ENCODE results near the gene MRLN. TPM values are rescaled to one million over a fixed set of nuclear protein-coding genes. Genes with fewer than 3 reads are reported as not detected.

The MRLN gene
- not detected in 2 replicates for total RNA-seq (2013; cell fraction: nucleolus; rRNA removed)
- total RNA-seq (2014; rRNA removed): not detected in 2 replicates
- not detected in 2 replicates for total RNA-seq (2014; rRNA removed; fragmentation: Illumina TruSeq; extraction: Trizol)
- not detected in 2 replicates for total RNA-seq (2021)
- polyA plus RNA-seq (2011; ENCODE audit: low read depth): not detected
- polyA plus RNA-seq (2011; rRNA removed): not detected in 2 replicates
- not detected in 2 replicates for polyA plus RNA-seq (2011; cell fraction: cytosol; rRNA removed)
- polyA plus RNA-seq (2011; cell fraction: nucleus; rRNA removed): not detected in 2 replicates
- polyA plus RNA-seq (2012): not detected in 2 replicates
- polyA plus RNA-seq (2014; fragmentation: Illumina TruSeq; extraction: Trizol): not detected in 2 replicates
- under 1 TPM in 1 of 2 experiments, not detected in 1; 0.19 TPM for polyA plus RNA-seq (2014; fragmentation: Nextera tagmentation; extraction: Ambion mirVana)
- not detected in 2 replicates for polyA plus RNA-seq (2014; rRNA removed)
- polyA plus RNA-seq (2016; fragmentation: Nextera tagmentation; extraction: Ambion mirVana): not detected
- polyA minus RNA-seq (2011; rRNA and poly(A)+ RNA removed): not detected in 2 replicates
- not detected in 2 replicates for polyA minus RNA-seq (2011; cell fraction: cytosol; rRNA and poly(A)+ RNA removed)
- polyA minus RNA-seq (2011; cell fraction: nucleus; rRNA and poly(A)+ RNA removed): not detected in 2 replicates
- percentile 16 among the genes with signal in this experiment for Bru-seq, nascent RNA
- BruChase-seq, experiment 1, labeled RNA remaining after a 6-hour chase: percentile 20 among the genes with signal in this experiment
- BruChase-seq, experiment 2, labeled RNA remaining after a 2-hour chase: percentile 27 among the genes with signal in this experiment
- long read RNA-seq, experiment 1: 0 reads
- long read RNA-seq, experiment 2: 0 reads

- FAIRE-seq (no peak), DNase-seq (ENCODE audit: low read depth, low spot score) (no peak), ATAC-seq (no peak)
- no TSS peak for BruUV-seq (replicated peaks)
- H2AFZ ChIP-seq (ENCODE audit: control insufficient read depth, low read depth, low read length): no peak within 1 kb of the TSS
- POLR2A ChIA-PET: no interaction called here
- in situ Hi-C loops (cut with MboI) (no loop called here), intact Hi-C loops (cut with micrococcal nuclease; ENCODE audit: unreplicated experiment) (no loop called here)
- no peak within 1 kb of the TSS for H3K9ac ChIP-seq (ENCODE audit: control insufficient read depth, insufficient read depth, low read length)
- no peaks in the 10 kb centered on the region for H3K36me3 ChIP-seq (ENCODE audit: control insufficient read depth in 2 of 2, insufficient read depth in 2 of 2, low read length in 1 of 2)
- H3K4me2 ChIP-seq (ENCODE audit: control insufficient read depth, insufficient read depth): no peak within 1 kb of the TSS
- WGBS (ENCODE audit: insufficient coverage, insufficient replicate concordance, low lambda C conversion rate, missing lambda C conversion rate): 20% methylated on average over 3 of the region's 3 CpGs
- no peak within 1 kb of the TSS for H3K4me3 ChIP-seq
- CTCF ChIA-PET: interaction anchor here (0.7 kb wide), 1 partner anchor 478 kb away, joined by 4 read pairs; no protein-coding TSS in a partner anchor
- H3K27ac ChIP-seq (ENCODE audit: control insufficient read depth, insufficient read depth): no peak within 1 kb of the TSS
- H4K20me1 ChIP-seq (ENCODE audit: control insufficient read depth, insufficient read depth): no peaks in the 10 kb centered on the region
- RAD21 ChIA-PET (ENCODE audit: unreplicated experiment): no interaction called here
- SMC1A ChIA-PET (ENCODE audit: uncharacterized antibody, unreplicated experiment): no interaction called here
- H3K79me2 ChIP-seq (ENCODE audit: control insufficient read depth, insufficient read depth, low read length): no peaks in the 10 kb centered on the region
- no peaks in the 10 kb centered on the region for H3K9me3 ChIP-seq (replicated peaks; ENCODE audit: control insufficient read depth, insufficient read depth, low read length)
- no peaks in the 10 kb centered on the region for H3K4me1 ChIP-seq (ENCODE audit: control insufficient read depth, insufficient read depth, low read length)
- 0 out of 4 replicates have a peak, but pooled peaks cover 0 to 2% of the 10 kb centered on the region in 2 experiments for H3K27me3 ChIP-seq (replicated peaks in 1 of 2; ENCODE audit: control insufficient read depth in 2 of 2, insufficient read depth in 2 of 2, low read length in 1 of 2)
- no peak for TF ChIP-seq JUND (IDR thresholded peaks at IDR 0.05; ENCODE audit: low read depth, low read length)
- TF ChIP-seq IKZF2 (IDR thresholded peaks at IDR 0.05): no peak
- no peak for TF ChIP-seq TAF1 (IDR thresholded peaks at IDR 0.05; ENCODE audit: borderline replicate concordance, low read depth, low read length)
- TF ChIP-seq RELB (IDR thresholded peaks at IDR 0.05; ENCODE audit: low read depth): no peak
- no peak for TF ChIP-seq EED (IDR thresholded peaks at IDR 0.05; ENCODE audit: low read depth)
- no peak for TF ChIP-seq RBBP5 (conservative IDR thresholded peaks at IDR 0.05)
- TF ChIP-seq TCF3 (IDR thresholded peaks at IDR 0.05; ENCODE audit: borderline replicate concordance, insufficient read depth, low read depth, low read length): no peak
- TF ChIP-seq NFYB (IDR thresholded peaks at IDR 0.05; ENCODE audit: insufficient read depth, low read depth, low read length): no peak
- TF ChIP-seq POLR2AphosphoS2 (IDR thresholded peaks at IDR 0.05; ENCODE audit: low read depth, low read length): no peak
- no peak for TF ChIP-seq PAX5 (IDR thresholded peaks at IDR 0.05; ENCODE audit: borderline replicate concordance, low read depth, low read length)
- TF ChIP-seq RELA (IDR thresholded peaks at IDR 0.05; ENCODE audit: borderline replicate concordance, partially characterized antibody): no peak
- no peak for TF ChIP-seq ZNF24 (IDR thresholded peaks at IDR 0.05)
- TF ChIP-seq CEBPZ (IDR thresholded peaks at IDR 0.05; ENCODE audit: low read depth, low read length): no peak
- no peak for TF ChIP-seq ATF7 (IDR thresholded peaks at IDR 0.05; ENCODE audit: low read depth)
- TF ChIP-seq CHD1 (IDR thresholded peaks at IDR 0.05; ENCODE audit: low read depth, low read length): no peak
- no peak for TF ChIP-seq HCFC1 (IDR thresholded peaks at IDR 0.05; ENCODE audit: low read length)
- TF ChIP-seq STAT3 (IDR thresholded peaks at IDR 0.05; ENCODE audit: low read depth, low read length): no peak
- no peak for TF ChIP-seq PKNOX1 (IDR thresholded peaks at IDR 0.05)
Measured at GRCh38 chr10:59753267-59753666, at the start of gene MRLN. Gene MRLN (minus strand): TSS chr10:59753455.

Measured in GM12878 (cell line).